HL-60 (cell line): ENCODE data around the gene LRFN2.

Experiments
- GABPA ChIP-seq: IDR thresholded peaks from 2 replicates; pipeline ENCODE4 v1.6.1; 2012; ENCODE audit warnings: low read depth
- TF ChIP-seq, protein P1 (sequence below): IDR thresholded peaks from one replicate; pipeline ENCODE4 v1.5.1; 2011; ENCODE audit warnings: low read length, control low read depth, inconsistent platforms; ENCODE audit not compliant: insufficient read depth

GRCh38 chr6:40422046-40422445 is 165.1 kb downstream of the LRFN2 start:
- TF ChIP-seq GABPA = no peak
- TF ChIP-seq, protein P1, sequence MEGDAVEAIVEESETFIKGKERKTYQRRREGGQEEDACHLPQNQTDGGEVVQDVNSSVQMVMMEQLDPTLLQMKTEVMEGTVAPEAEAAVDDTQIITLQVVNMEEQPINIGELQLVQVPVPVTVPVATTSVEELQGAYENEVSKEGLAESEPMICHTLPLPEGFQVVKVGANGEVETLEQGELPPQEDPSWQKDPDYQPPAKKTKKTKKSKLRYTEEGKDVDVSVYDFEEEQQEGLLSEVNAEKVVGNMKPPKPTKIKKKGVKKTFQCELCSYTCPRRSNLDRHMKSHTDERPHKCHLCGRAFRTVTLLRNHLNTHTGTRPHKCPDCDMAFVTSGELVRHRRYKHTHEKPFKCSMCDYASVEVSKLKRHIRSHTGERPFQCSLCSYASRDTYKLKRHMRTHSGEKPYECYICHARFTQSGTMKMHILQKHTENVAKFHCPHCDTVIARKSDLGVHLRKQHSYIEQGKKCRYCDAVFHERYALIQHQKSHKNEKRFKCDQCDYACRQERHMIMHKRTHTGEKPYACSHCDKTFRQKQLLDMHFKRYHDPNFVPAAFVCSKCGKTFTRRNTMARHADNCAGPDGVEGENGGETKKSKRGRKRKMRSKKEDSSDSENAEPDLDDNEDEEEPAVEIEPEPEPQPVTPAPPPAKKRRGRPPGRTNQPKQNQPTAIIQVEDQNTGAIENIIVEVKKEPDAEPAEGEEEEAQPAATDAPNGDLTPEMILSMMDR = no peak
